Measurements from ENCODE around the gene TSPAN9.

DNA sequence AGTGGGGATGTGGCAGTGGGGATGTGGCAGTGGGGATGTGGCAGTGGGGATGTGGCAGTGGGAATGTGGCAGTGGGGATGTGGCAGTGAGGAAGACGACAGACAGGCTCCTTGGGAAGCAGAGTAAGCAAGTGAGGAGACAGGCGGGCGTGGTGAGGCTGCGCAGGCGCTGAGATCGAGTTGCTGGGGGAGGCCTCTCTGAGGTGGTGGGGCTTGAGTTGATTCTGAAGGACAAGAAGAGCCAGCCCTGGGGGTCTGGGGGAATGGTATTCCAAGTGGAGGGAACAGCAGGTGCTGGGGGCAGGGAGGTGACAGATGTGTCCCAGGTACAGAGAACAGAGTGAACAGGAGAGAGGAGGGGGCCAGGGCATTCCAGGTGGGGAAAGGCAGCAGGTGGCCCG, 33.8 kb upstream of the TSPAN9 start:
- TF ChIP-seq, protein P1, sequence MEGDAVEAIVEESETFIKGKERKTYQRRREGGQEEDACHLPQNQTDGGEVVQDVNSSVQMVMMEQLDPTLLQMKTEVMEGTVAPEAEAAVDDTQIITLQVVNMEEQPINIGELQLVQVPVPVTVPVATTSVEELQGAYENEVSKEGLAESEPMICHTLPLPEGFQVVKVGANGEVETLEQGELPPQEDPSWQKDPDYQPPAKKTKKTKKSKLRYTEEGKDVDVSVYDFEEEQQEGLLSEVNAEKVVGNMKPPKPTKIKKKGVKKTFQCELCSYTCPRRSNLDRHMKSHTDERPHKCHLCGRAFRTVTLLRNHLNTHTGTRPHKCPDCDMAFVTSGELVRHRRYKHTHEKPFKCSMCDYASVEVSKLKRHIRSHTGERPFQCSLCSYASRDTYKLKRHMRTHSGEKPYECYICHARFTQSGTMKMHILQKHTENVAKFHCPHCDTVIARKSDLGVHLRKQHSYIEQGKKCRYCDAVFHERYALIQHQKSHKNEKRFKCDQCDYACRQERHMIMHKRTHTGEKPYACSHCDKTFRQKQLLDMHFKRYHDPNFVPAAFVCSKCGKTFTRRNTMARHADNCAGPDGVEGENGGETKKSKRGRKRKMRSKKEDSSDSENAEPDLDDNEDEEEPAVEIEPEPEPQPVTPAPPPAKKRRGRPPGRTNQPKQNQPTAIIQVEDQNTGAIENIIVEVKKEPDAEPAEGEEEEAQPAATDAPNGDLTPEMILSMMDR (conservative IDR thresholded peaks at IDR 0.05; ENCODE audit: low read depth, low read length): no peak
- TF ChIP-seq EZH2 (IDR thresholded peaks at IDR 0.05; ENCODE audit: borderline replicate concordance, low read depth, low read length, poor library complexity, severe bottlenecking): no peak
